ENCODE measurements around the gene GGA2. TPM values are rescaled to one million over a fixed set of nuclear protein-coding genes. Genes with fewer than 3 reads are reported as not detected.
A peak's percentile ranks its signal among the peaks of the same experiment; 100 is the strongest.
"Not testable (repeated sequence)": the region's sequence is repeated elsewhere in the genome, so short reads cannot be mapped to it uniquely, and the experiment has no call there.

Gene GGA2
- total RNA-seq, 1 donor from 2014 or later: 38.1 TPM

DNA sequence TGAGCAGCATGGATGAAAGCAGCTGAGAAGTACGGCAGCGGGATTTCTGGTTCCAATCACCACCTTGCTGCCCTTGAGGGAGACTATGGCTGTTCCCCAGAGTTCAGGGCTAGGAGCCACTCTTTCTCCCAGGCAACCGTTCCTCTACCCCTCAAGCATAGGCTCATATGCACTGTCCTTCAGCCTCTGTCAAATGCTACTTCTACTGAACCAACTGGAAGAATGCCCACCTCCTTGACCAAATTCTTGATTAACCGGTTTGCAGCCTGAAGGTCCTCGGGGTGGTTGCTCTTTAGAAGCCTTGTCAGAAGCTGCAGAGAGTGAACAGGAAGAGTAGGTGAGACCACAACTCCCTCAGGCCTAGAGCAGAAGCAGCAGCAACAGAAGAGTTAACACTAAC, 23.8 kb downstream of the GGA2 start:
- DNase-seq (ENCODE audit: low spot score): no peak
- intact Hi-C loops (cut with DNase I): no loop called here

DNA sequence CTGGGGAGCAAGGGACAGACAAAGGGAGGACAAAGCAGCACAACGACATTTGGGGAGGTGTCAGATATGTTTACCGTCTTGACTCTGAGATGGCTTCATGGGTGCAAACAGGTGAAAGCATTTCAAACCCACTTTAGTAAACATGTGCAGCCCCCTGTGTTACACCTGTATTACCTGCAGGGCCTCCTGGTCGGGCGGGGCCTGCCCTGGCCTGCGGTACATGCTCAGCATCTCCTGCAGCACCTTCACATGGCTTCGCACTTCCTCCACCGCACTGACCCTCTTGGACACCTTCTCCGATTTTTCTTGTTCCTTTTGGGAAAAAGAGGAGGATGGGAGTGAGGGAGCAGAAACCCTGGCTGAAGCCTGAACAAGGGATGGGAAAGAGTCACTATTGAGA, 24.5 kb downstream of the GGA2 start:
- intact Hi-C loops (cut with DNase I): no loop called here
- no peak for DNase-seq (ENCODE audit: low spot score)

DNA sequence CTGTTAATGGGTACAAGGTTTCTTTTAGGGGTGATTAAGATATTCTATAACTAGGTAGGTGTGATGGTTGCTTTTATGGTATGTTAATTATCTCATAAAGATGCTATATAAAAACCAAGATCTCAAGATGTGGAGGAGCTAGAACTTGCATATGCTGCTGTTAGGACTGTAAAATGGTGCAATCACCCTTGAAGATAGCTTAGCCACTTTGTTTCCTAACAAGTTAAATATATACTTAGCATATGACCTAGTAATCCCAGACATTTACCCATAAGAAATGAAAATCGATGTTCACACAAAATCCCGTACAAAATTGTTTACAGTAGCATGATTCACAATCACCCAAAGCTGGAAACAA, 25.1 kb downstream of the GGA2 start:
- no peak for DNase-seq (ENCODE audit: low spot score)
- intact Hi-C loops (cut with DNase I): no loop called here

DNA sequence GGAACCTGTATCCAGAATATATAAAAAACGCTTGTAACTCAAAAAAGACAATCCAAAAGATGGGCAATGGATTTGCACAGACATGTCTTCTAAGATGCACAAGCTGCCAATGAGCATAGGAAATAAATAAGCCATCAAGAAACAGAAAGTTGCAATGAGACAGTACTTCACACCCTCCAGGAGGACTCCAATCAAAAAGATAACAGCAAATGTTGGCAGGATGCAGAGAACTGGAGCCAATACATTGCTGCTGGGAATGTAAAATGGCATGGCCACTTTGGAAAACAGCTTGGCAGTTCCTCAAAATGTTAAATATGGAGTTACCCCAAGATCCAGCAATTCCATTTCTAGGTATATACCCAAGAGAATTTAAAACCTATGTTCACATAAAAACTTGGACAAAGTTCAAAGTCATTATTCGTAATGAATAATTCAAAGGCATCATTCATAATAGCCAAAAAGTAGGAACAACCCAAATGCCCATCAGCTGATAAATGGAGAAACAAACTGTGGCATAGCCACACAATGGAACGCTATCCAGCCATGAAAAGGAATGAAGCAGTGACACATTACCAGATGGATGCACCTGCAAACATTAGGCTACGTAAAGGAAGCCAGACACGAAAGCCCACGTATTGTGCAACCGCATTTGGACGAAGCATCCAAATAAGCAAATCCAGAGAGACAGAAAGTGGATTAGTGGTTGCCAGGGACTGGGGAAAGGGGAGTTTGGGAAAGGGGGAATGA, 25.6 kb downstream of the GGA2 start:
- no peak for DNase-seq (ENCODE audit: low spot score)
- intact Hi-C loops (cut with DNase I): no loop called here

DNA sequence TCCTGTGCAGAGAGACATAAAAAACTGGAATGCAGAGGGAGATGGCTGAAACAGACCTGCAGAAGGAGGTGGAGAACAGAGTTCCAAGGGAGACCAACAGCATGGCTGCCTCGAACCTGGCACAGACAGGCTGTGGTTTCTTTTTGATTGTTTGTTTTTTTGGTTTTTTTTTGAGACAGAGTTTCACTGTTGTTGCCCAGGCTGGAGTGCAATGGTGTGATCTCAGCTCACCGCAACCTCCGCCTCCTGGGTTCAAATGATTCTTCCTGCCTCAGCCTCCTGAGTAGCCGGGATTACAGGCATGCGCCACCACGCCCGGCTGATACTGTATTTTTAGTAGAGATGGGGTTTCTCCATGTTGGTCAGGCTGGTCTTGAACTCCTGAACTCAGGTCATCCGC, 26.8 kb downstream of the GGA2 start:
- DNase-seq (ENCODE audit: low spot score); intact Hi-C loops (cut with DNase I): not testable (repeated sequence)

DNA sequence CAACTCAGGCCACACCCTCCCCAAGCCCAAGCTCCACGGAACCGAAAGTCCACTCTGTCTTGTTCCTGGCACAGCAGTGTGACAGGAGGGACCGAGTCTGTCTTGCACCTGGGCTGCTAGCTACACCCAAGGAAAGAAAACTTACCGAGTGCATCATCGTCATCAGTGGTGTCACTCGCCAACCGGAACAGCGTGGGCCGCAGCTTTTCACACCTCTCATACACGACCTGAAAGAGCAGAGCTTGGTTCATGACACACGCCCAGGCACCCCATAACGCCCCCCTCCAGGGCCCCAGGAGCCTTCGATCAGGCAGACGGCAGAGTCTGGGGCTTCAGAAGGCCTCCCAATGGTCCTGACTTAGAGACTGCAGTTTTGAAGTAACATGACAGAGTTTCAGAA, 27.5 kb downstream of the GGA2 start:
- no peak for DNase-seq (ENCODE audit: low spot score)
- intact Hi-C loops (cut with DNase I): no loop called here

DNA sequence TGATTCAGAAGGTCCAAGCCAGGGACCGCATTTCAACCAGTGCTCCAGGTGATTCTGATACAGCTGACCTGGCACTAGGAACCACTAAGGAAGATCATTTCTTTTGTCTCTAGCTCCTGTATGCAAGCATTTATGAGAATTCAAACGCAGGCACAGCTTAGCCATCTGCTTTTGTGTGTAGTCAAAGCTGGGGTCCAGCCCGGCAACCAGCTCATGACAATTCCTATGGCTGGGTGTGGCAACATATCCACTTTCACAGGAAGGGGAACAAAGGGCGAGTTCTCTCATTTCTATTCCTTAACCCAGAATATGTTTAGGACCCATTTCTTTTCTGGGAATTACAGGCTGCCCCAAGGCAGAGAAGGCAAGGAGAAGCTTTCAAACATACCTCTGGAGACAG, 30.0 kb downstream of the GGA2 start:
- intact Hi-C loops (cut with DNase I): no loop called here
- DNase-seq (ENCODE audit: low spot score): no peak

DNA sequence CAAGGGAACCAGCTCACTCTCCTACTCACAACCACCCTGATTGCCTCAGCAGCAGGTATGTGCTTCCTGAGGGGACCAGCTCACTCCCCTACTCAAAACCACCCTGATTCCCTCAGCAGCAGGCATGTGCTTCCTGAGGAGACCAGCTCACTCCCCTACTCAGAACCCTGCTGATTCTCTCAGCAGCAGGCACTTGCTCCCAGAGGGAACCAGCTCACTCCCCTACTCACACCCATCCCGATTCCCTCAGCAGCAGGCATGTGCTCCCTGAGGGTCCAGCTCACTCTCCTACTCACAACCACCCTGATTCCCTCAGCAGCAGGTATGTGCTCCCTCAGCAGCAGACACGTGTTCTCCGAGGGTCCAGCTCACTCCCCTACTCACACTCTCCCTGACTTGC, 31.2 kb downstream of the GGA2 start:
- no peak for DNase-seq (ENCODE audit: low spot score)
- intact Hi-C loops (cut with DNase I): no loop called here

DNA sequence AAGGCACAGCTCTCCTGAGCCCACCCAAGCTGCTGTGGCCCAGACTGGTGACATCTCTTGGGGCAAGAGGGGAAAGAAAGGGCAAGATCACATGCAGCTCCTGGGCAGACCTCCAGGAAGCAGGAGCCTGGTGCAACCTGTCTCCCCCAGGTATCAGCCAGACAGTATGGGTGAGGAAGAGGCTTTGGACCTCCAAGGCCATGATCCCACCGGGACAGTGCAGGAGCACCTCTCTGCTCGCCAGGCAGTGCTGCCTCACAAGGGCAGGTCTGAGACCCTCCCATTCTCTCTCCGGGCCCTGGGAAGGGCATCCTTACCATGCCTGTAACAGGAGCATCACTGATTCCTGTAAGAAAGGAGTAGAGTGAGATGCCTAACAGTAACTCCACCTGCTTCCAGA, 31.7 kb downstream of the GGA2 start:
- intact Hi-C loops (cut with DNase I): no loop called here
- DNase-seq (ENCODE audit: low spot score): no peak

DNA sequence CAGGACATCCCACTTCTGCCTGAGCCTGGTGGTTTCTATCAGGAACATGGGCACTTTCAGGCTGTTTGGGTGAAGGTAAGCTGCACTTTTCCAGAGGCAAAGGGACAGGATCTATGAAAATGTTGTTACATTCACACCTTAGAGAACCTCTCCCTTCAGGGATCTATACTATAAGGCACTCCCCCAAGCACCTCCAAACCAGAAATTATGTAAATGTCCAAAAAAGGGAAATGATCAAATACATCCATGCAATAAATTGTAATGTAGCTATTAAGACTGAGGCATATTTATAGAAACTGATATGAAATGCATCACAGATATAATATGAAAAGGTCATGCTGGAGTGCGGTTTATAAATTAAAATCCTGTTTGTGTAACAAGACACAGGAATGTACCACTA, 34.0 kb downstream of the GGA2 start:
- no peak for DNase-seq (ENCODE audit: low spot score)
- intact Hi-C loops (cut with DNase I): no loop called here

DNA sequence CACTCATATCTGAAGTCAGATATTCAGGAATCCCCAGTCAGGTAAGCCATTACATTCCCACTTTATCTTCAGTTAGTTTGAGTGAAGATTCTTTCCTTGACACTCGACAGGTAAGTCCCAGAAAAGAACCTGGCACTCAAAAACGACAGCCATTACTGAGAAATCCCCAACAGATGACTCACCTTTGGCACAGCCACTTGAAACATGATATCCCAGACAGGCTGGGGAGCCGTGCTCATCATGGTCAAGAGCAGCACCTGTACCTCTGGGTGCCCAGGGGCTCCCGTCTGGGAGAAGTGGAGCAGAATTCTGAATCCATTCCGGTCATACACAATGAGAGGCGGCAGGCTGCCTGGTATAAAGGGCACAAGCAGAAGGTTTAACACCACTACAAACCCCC, 40.5 kb downstream of the GGA2 start:
- intact Hi-C loops (cut with DNase I): no loop called here
- DNase-seq (ENCODE audit: low spot score): no peak

DNA sequence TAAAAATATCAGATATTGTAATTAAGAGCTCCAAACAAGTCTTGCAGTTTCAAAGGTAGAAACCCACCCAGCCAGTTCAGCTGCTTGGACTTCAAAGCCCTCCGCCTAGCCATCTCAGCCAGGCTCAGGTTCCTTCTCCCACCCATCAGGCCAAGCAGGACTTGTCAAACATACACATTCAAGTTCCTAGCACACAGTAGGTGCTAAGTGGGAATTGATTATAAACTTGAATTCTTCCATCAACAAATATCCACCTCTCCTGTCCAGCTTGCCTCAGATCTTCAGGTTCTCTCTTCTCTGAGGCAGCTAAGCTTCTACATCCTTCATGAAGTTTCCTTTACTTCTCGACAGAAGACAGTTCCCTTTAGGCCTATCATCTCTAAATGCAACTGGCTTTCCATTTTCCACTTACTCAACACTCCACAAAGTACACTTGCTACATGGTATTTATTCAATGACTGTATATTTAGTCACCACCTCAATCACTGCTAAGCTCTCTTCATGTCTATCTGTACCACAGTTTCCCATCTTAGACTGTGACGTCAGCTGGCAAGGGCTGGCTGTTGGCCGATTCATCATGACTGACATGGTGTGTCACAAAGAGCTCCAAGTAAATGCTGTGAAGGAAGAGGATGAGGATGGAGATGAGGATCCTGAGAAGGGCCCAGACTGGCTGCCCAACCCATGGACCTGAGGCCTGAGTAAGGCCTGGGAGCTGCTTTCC, 44.0 kb downstream of the GGA2 start:
- DNase-seq (ENCODE audit: low spot score): no peak
- intact Hi-C loops (cut with DNase I): no loop called here

DNA sequence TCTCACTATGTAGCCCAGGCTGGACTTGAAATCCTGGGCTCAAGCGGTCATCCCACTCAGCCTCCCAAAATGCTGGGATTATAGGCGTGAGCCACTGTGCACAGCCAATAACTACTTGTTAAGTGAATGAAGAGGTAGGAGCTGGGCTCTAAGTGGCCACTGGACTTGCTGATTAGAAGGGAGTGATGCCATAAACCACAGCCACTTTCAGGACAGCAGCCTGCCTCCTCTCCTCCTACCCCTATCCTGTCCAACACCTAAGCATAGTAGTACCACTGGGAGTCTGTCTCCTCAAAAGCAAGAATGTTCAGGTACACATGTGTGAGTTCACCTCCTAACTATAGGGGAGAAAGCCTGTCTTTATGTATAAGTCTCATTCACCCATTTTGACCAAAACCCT, 45.1 kb downstream of the GGA2 start:
- intact Hi-C loops (cut with DNase I): no loop called here
- no peak for DNase-seq (ENCODE audit: low spot score)

DNA sequence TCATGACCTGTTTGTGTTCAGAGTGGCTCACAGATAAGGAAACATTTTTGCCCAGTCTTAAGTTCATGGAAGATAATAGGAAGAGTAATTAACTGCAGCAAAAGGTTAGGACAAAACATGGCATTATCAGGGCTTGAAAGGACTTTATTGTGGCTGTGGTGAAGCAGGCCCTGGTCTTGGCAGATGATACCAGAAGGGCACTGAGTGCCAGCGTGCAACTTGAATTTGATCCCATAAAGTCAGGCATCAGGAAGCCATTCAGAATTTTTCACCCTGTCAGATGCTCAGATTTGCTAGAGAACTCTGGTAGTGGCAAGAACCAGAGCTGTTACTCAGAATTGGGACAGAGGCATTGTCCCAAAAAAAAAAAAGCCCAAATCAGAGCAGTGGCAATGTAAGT, 46.1 kb downstream of the GGA2 start:
- intact Hi-C loops (cut with DNase I): no loop called here
- DNase-seq (ENCODE audit: low spot score): no peak

DNA sequence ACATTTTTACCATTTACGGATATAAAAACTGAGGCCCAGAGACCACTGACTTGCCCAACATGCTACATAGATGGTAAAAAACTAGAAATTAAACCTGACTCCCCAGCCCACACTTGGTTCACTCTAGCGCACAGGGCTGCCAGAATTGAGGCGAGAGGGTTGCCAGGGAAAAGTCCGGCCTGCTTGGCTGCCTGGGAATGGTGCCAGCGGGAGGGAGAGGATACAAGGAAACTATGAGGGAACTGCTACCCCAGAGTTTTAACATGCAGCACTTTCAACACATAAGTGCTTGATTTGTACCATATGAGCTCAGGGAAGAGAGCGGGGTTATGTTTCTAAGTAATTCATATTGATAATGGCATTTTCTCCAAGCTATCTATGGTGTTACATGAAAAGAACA, 47.3 kb downstream of the GGA2 start:
- intact Hi-C loops (cut with DNase I): not testable (repeated sequence)
- DNase-seq (ENCODE audit: low spot score): peak; percentile 81

DNA sequence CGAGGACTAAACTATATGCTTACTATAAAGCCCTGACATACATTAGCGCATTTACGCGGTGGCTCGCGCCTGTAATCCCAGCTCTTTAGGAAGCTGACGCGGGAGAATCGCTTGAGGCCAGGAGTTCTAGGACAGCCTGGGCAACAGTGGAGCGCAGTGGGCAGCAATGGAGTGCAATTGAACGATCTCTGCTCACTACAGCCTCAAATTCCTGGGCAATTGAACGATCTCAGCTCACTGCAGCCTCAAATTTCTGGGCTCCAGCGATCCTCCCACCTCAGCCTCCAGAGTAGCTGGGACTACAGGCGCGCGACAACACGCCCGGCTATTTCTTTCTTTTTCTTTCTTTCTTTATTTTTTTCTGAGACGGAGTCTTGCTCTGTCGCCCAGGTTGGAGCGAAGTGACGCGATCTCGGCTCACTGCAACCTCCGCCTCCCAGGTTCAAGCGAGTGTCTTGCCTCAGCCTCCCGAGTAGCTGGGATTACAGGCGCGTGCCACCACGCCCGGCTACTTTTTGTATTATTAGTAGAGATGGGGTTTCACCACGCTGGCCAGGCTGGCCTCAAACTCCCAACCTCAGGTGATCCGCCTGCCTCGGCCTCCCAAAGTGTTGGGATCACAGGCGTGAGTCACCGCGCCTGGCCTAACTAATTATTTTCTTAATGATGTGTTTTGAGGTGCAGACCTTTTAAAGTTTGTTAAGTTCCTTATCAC, 56.8 kb downstream of the GGA2 start:
- DNase-seq (ENCODE audit: low spot score): no peak
- intact Hi-C loops (cut with DNase I): no loop called here

DNA sequence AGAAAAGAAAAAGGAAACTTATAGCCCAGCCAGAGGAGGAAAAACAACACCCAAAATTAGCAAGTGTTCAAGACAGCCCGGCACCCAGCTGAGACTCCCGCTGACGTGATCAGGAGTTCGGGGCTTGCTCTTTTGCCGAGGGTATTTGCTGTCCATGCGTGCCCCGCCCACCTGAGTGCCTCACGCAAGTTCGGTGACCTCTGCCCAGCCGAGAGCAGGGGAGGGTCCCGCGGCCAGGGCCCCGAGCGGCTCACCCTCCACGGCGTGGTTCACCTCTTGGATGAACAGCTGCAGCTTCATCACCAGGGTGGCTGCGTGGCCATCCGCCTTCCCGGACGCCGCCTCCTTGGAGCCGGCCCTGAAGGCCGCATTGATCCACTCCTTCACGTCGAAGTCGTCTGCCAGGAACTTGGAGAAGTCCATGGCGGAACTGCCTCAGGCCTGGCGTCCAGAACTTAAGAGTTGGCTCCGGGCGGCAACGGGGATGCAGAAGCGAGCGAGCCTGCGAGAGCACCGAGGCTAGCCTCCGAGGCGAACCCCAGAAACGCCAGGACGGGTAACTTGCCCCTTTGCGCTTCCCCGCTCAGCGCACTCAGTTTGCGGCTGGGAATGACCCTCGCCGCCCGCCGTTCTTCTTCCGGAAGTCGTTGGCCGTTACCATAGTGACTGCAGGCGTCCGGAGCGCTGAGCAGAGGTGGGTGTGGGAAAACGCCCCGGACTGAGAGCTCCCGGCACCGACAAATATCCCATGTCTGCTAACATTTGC, 57.5 kb downstream of the GGA2 start, which contains the start of gene COG7:
Gene COG7, minus strand, starts transcription at position 618 of the 766 bp plus-strand sequence. Its CDS starts 195 bp downstream, at position 423.
- intact Hi-C loops (cut with DNase I): no loop called here
- peak; percentile 94 for DNase-seq (ENCODE audit: low spot score)

DNA sequence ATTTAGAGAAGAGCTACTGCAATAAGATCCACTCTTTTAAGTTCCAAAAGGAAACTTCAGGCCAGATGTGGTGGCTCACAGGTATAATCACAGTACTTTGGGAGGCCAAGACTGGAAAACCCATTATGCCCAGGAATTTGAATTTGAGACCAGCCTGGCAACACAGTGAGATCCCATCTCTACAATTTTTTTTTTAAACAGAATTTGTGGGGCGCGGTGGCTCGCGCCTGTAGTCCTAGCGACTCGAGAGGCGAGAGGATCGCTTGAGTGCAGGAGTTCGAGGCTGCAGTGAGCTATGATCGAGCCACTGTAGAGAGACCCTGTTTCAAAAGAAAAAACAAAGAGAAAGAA, 58.1 kb downstream of the GGA2 start:
- no peak for DNase-seq (ENCODE audit: low spot score)
- intact Hi-C loops (cut with DNase I): no loop called here

DNA sequence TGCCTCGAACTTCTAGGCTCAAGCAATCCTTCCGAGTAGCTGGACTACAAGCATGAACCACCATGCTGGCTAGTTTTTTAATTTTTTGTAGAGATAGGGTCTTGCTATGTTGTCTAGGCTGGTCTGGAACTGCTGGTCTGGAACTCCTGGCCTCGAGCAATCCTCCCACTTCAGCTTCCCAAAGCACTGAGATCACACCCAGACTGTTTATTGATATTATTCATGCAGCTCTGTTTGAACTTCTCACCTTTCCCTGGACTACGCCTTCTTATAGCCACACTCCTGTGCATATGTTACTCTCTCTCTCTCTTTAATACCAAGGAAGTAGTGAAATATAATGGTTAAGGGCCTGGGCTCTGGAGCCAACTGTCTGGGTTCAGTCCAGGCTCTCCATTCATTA, 61.9 kb downstream of the GGA2 start:
- DNase-seq (ENCODE audit: low spot score): no peak

DNA sequence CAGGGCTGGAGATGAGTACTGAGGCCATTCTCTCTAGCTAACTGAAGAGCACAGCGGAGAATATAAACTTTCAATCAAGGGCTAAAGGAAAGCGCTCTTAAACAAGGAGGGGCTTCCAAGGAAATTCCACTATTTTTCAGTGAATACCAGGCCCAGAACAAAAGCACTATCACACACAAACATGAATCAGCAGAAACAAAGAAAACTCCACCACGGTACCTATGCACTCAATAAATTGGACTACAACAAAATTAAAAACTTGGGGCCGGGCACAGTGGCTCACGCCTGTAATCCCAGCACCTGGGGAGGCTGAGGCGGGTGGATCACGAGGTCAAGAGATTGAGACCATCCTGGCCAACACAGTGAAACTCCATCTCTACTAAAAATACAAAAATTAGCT, 72.8 kb downstream of the GGA2 start:
- DNase-seq (ENCODE audit: low spot score): not testable (repeated sequence)
- intact Hi-C loops (cut with DNase I): loop anchor here (10.0 kb wide), 2 partner anchors 373 to 543 kb away; no protein-coding TSS in a partner anchor

More for the DNA sequence above, 61.9 kb downstream of the GGA2 start:
- intact Hi-C loops (cut with DNase I): no loop called here

Measured in cardiac septum (tissue), 1 donor.